GM21737 (cell line): ENCODE measurements around the gene WWTR1.

ENCODE experiments used
- ATAC-seq: cut with Tn5 transposase; IDR thresholded peaks from one replicate; pipeline ENCODE4 v1.9.1; 2021; ENCODE audit warnings: mild to moderate bottlenecking, moderate library complexity; ENCODE audit not compliant: unreplicated experiment

Gene WWTR1

DNA sequence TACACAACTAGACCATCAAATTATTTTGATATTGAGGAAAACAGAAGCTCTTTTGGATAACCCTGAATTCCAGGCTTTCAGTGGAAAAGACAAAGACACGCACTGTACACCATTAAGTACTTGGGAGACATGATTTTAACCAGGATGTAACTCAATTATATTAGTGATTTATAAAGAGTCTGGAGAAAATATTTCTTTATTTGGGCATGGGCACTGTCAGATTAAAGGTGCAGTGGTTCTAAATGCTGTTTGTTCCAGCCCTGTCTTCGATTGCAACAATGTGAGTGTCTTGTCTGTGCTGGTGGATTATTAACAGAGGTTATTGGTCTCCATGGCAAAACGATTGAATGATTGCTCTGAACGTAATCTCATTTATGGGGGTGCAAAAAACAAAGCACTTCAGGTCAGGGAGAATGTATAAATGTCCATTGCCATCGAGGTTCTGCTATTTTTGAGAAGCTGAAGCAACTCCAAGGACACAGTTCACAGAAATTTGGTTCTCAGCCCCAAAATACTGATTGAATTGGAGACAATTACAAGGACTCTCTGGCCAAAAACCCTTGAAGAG, 183.5 kb downstream of the WWTR1 start, which contains the start of gene TM4SF4:
Gene TM4SF4 (plus strand): TSS at position 448 of the 568 bp plus-strand sequence. CDS start 181 bp downstream, outside the sequence.
- ATAC-seq = no peak

DNA sequence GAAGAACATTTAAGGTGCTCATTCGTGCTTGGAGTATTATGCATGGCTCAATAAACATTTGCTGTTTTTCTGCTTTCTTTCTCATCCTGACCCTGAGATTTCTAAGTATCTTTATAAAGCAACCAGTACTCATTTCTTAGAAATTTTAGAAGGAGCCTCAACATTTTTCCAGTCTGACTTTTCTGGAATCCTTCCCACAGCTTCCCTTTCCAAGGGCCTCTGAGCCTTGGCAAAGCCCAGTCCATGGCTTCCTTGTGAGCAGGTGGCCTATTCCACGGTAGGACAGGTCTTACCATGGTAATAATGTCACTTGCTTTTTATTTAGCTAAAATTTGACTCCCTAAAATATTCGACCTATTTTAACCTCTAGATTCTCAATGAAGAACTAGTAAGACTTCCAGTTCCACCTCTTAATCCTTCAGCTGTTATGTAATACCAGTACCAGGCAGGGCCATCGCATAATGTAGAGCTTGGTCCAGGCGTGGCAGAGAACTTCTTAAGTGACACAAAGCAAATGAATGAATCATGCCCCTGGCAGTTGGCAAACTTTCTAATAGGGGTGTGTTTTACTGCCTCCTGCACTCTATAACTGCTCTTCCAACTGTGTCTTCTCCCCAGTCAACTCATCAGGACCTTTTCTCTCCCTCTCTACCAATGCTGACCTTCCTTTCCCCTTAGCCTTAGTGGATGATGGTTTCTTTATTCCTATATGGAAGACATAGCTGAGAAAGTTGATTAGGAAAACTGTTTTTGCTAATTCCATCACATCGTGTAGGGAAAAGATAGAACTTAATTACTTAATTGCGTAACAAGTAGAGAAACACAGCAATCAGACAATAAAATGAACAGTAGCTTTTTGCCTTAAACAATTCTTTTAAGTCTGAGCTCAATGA, 184.2 kb downstream of the WWTR1 start:
- no peak for ATAC-seq

DNA sequence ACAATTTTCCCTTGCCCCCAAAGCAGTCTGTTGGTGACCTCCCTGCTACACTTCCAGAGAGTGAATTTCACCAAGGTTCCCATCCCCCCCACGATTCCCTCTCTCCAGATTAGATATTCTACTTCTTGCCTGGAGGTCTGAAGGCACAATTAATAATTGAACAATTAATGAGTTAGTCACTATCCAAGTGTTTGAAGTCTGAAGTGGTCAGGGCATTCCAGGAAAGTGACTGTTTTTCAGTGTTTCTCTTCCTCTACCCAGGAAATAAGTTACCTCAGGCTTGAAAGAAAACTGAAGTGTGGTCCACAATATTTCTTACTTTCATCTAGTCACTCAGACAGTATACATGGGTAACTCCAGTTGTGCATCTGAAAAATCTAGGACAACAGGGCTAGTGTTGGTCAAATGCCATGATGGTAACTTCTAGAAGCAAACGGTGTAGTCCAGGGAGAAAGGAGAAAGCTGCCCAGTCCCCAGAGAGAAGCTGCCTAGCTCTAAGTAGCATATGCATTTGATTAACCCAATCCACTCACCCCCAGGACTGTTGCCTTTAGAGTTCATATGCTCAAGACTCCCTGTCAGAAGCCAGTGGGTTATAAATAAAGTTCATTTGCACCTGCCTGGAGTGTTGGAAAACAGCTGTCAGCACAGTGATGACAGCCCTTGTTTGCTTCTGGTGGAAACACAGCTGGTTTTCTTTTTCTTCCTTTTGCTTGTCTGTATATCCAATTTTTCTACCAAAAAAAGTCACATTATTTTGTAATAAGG, 185.6 kb downstream of the WWTR1 start:
- no peak for ATAC-seq

DNA sequence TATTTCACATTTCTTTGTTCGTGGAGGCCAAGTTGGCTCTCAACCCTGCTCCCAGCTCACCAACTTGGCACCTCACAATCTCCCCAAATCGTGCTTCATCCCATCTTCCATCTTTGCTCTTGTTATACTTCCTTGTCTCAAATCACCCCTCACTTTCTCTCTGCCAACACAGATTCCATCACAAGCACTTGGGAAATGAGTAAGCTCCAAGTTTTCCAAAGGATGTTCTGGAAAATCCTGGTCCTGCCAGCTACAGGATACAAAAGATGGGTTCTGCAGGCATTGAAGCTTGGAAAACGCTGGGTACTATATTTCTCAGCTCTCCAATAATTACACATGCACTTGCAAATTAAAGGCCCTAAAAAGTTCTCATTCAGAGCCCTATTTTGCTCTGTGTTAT, 187.4 kb downstream of the WWTR1 start:
- ATAC-seq = no peak

DNA sequence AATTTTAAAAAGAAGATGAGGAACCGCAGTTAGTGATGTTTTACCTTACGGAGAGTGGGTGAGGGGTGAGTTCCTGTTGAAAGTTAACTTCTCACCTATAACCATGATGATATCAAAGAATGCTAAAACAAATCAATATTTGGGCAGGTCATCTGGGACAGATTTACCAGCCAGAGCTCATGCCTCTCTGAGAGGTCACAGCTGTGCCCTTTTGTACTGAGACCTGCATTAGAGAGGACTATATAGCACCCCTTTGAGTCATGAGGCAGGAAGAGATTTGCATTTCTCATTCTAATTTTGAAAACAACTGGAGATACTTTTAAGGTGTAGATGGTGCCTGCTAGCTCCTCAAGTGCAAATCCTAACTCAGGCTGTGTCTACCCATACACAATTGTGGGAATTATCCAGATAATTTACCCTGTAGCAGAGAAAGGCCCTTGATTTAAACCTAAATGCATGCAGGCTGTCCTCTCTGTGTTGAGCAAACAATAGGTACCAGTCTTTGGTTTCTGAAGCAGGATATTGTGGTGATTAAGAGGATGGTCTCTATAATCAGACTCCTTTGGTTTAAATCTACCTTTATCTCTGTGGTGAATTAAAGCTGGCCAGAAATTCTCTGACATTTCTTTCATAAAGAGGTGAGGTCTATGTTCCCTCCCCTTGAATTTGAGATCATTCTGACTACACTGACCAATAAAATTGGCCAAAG, 189.2 kb downstream of the WWTR1 start:
- peak; percentile 89 for ATAC-seq
